HG02884 (cell line): ENCODE results near the gene SURF4.

Experiments
- ATAC-seq: cut with Tn5 transposase; IDR thresholded peaks from one replicate; pipeline ENCODE4 v1.9.1; 2021; ENCODE audit warnings: mild to moderate bottlenecking, moderate library complexity; ENCODE audit not compliant: unreplicated experiment

SURF4 gene

DNA sequence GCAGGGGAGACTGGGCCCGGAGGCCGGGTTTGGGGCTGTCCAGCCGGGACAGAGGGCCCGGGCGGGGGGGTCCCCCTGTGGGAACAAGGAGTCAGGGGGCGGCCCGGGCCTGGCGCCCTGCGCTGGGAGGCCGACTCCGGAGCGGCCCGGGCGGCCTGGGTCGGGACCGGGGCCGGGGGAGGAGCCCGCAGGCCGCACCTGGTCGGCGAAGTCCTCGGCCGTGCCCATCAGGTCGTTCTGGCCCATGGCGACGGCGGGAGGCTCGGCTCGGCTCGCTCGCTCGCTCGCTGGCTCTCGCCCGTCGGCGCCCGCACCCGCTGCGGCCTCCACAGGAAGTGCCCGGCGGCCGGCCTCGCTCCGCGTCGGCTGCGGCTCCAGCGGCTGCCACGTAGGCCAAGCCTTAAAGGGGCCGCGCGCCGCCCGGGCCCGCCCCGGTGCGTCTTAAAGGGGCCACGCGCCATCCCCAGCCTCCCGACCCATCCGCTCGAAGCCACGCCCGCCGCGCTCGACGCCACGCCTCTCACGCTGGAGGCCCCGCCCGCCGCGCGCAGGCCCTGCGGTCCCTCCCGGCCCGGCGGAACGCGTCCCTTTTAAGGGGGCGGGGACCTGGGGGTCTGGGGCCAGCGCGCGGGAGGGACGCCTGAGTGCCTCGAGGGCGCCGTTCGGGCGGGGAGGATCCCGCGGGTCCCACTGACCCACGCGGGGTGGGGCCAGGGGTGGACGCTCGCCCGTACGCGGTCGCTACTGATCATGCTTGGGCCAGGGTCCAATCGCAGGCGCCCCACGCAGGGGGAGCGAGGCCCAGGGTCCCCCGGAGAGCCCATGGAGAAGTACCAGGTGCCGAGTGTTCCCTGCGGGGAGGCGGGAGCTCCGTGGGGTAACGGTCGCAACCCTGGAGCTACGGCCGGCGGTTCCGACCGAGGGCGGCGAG, at the start of gene SURF4, which contains the start of gene STKLD1:
Gene SURF4, minus strand, starts transcription at position 337 of the 931 bp plus-strand sequence. Its CDS starts 91 bp downstream, at position 246.
Gene STKLD1, plus strand, starts transcription at position 643 of the 931 bp plus-strand sequence. Its CDS starts 108 bp downstream, at position 751.
- peak; percentile 80 for ATAC-seq

DNA sequence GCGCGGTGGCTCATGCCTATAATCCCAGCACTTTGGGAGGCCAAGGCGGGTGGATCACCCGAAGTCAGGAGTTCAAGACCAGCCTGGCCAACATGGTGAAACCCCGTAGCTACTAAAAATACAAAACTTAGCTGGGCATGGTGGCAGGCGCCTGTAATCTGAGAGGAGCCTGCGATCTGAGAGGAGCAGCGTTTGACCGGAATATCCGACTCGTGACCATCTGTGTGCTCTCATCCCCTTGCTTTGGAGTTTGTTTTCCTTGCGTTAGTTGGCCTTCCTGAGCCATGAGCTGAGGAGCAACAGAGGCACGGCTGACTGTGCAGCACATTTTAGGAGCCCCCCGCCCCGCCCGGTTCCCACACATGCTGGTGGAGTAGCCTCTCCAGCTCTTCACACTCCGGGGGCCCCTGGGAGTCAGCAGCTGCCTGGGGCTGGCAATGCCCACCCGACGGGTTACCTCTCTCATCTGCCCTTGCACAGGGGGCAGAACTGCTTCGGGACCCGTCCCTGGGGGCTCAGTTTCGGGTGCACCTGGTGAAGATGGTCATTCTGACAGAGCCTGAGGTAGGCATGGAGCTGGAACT, 49.3 kb upstream of the SURF4 start:
- no peak for ATAC-seq

DNA sequence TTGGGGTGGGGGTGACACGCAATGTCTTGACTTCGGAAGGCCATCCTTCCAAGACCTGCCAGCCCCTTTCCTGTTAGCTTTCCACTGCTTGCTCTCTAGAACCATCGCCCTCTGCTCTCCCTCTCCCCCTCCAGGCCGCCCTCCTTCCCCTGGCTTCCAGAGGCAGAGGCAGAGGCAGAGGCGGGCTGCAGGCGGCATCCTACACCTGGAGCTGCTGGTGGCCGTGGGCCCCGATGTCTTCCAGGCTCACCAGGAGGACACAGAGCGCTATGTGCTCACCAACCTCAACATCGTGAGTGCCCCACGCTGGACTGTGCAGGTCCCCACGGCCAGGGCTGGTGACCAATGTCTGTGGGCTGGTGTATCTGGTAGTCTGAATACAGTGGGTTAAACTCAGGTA, 48.3 kb upstream of the SURF4 start:
- ATAC-seq, result no peak

DNA sequence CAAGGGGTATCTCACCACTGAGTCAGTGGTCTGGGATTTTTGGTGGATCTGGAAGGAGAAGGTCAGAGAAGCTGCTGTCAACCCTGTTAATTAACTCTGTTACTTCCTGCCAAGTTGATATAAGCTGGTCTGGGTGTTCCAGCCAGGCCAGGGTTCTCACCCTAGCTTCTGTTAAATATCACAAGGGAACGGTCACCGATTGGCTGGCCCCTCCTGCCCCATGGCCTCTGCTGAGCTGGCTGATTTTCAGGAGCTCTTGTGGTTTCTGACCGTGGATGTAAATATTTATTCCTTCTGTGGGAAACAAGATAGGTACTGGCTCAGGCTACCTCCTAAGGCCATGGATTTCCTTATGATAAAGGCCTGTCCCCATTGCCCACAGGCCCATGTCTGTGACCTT, 47.4 kb upstream of the SURF4 start:
- ATAC-seq, result no peak

DNA sequence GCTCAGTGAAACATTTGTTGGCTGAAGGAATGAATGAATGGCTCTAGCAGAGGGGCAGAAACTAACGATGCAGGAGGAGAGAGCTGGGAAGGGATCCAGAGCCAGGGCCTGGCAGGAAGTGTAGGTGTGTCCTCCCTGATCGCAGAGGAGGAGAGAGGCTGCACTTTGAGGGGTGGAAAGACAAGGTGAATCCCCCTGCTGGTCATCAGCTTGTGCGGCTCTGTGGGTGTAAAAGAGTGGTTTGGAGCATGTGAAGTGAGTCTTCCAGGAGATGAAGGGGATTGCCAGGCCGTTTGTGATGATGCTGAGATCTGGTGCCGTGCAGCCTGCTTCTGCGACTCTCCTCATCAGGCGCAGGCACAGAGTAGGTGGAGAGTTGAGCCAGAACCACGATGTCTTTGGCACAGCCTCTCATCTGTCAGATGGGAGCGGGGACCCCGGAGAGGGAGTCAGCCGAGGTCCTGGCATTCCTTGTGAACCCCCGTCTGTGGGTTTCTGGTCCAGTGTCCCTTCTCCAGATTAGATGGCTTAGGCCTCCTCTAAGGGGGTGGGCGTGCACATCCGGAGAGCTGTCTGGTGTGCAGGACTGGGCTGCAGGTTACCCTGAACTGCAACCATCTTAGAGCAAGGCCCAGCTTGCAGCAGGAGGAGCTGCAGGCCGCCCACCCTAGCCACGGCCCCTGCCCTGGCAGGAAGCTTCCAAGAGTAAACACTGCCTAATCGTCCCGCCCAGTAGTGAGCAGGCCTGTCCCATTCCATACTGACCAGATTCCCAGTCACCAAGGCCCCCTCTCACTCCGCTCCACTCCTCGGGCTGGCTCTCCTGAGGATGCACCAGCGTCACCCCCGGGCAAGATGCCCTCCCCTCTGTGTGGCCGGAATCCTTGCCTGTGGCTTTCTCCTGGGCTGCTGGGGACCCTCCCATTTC, 46.0 kb upstream of the SURF4 start, which contains the start of gene ADAMTS13:
Gene ADAMTS13, plus strand, starts transcription at position 753 of the 928 bp plus-strand sequence. Its CDS starts 77 bp downstream, at position 830.
- ATAC-seq, result no peak

DNA sequence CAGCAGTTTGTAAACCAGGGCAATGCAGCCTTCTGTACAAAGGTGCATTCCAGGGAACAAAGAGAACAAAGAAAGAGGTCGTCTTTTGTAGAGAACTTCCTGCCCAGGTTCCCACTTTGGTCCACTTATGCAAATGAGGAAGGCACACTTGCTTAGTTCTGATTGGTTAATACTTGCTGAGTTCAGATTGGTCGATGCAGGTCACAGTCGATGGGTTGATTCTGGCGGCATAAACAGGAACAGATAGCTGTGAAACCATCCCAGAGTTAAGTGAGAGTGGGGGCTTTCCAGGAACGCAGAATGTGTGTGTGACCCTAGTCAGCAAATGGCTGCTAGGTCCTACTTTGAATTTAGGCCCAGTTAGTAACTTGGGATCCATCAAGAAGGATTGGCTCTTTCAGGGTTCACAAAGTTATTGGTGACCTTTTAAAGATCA, 44.5 kb upstream of the SURF4 start:
- no peak for ATAC-seq

DNA sequence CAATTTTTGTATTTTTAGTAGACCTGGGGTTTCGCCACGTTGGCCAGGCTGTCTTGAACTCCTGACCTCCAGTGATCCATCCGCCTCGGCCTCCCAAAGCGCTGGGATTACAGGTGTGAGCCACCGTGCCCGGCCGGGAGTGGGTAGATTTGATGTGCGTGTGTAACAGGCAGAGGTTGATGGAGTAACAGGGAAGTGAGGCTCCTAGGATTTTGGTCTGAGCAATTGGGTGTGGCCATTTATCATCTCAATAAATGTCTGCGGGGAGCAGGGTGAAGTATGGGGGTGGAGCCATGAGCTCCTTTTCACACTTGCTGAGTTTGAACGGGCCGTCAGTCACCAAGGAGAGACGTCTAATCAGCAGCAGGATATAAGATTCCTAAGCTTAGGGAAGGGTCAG, 43.1 kb upstream of the SURF4 start:
- ATAC-seq, result no peak

DNA sequence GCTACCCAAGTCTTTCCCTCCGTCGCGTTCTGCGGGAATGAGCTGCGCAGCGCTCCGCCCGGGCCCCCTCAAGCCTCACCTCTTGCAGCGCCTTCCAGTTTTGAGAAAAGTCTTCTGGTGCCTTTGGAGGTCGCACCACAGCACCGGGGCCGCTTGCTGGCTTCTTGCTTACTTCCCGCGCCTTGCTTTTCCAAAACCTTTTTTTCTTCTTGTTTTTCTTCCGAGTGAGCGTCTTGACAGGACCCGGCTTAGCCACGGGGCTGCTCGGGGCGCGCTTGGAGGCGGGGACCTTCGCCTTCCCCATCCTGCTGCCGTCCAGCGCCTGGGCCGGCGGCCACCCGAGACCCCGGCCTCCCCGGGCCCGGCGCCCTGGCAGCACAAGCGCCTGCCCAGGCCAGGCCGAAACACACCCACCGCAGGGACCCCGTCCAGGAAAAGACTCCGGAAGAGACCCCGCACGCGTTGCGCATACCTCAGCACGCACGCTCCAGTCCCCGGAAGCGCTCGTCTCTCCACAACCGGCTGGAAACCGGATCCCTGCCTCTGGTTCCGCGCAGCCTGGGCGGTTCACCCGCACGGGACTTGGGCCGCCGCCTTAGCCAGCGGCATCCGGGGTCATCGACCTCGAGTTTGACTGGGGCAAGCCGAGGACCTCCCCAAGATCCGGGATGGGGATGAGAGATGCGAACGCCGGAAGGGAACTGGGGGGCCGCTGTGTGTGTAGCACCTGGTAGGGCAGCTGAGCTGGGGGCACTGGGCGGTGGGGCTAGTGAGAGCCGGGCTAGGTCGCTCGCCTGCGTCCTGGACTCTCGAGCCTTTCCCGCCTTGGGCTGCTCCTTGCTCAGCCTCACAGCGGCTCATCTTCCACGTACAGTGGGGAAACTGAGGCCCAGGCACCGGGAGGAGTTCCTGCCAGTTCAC, 41.9 kb upstream of the SURF4 start, which contains the start of gene REXO4:
Gene REXO4, minus strand, starts transcription at position 470 of the 921 bp plus-strand sequence. Its CDS starts 166 bp downstream, at position 304.
- peak; percentile 58 for ATAC-seq

DNA sequence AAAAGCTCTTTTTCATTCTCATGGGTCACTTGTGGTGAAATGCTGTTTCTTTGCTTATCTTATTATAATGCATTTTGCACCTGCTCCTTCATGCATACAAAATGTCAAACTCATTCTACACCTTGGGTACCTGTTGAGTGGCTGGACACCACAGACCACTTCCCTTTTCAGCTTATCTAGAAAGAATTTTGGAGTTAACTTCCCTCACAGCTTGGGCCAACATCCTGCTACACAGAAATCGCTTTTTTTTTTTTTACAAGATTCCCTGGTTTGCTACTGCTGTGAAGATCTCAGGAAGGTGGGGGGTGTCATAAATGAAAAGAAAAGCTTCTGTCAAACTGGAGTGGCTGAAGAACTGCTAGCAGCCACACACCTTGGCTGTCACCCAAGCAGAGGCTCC, 39.3 kb upstream of the SURF4 start:
- no peak for ATAC-seq

DNA sequence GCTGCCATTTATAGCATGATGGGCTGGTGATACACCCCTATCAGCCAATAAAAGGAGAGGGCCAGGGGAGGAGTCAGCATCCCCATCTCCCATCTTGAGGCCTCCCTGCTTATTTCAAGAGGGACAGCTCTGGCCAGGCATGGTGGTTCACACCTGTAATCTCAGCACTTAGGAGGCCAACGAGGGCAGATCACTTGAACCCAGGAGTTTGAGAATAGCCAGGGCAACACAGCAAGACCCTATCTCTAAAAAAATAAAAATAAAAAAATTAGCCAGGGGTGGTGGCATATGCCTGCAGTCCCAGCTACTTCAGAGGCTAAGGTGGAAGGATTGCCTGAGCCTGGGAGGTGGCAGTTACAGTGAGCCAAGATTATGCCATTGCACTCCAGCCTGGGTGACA, 32.2 kb upstream of the SURF4 start:
- ATAC-seq, result no peak

DNA sequence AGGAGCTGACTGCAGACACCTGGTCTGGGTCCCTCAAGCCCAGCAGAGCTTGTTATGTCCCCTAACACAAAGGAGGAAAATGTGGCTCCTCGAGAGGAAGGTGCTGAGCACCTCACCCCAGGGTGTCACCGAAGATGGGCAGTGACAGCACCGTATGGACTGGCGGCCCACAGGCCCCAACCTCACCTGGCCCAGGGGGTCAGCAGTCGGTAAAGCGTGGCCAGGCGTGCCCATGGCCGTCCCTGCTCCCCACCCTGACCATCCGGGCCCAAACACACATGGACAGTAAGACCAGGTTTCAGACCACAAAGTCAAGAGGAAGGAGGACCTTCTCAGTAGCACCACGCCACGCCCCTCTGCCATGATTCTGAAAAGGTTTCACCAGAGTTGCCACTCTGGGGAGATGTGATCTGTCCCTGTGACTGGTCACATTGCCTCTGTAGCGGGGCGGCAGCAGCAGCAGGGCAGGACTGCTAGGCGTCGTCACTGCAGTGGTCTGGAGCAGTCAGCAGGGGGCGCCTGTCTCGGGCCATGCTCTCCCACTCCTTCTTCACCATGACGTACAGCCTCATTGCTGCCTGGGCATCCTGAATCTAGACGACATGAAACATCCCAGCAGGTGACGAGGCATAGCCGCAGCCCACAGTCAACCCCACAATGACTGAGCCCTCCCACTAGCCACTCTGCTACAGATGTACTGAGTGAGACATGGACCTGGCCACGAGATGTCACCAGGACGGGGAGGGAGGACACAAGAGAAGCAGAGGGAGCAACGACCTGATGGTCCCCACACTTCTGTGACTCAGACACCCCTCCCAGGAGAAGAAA, 30.8 kb upstream of the SURF4 start:
- ATAC-seq, result no peak

DNA sequence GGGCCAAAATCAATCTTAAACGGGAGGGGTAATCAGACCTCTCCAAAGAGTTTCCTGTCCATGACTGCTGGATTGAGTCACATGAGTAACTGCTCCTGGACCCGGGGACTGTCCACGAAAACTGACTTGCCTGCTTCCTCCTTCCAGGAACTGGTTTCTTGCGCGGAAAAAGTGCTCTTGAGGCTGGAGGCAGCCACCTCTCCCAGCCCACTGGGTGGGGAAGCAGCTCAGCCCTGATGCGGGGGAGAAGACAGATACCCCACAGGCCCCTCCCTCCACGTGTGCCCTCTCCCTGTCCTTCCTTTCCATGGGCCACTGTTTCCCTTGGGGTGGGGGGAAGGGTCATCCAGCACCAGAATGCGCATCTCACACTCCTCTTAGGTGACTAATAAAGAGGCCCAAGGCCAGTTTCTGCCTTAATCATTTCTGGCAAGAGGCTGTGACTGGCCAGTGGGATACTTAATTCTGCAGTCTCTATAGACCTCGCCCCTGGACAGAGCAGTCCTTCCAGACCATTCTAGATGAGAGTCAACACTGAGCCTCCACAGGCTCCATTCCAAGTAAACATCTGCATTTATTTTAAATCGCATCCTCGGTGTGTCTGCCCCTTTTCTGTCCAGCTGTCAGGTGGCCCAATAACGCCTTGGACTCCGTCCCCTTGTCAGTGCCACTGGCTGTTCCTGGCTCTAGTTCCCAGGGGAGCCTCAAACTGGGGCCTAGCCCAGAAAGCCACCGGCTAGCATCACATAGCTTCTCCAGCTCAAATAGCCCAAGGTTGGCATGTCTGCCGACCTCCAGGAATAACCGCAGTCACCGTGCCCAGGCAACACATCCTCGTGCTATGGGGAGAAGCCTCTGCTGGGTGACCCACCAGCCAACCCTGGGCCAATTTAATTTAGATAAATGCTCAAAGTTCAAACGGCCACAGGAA, 29.9 kb upstream of the SURF4 start:
- ATAC-seq, result no peak

DNA sequence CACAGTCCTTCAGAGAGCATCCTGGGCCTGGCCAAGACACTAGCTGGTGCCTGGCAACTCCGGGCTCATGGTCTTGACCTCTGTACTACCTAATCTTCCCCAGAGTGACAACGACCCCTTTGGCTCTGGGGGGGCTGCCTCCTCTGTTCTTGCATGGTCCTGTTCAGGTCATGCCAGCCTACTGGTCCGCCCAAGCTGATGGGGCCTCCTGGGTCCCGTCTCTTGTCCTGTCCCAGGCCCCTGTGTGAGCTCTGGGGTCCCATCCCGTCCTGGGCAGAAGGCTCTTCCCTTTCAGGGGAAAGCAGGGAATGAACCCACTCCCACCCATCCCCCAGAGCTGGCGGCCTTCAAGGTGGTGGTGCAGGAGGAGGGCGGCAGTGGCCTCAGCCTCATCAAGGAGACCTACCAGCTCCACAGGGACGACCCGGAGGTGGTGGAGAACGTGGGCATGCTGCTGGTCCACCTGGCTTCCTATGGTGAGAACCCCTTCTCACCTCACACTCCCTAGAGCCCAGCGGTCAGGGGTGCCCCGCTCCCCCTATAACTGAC, 28.7 kb upstream of the SURF4 start:
- ATAC-seq, result no peak

DNA sequence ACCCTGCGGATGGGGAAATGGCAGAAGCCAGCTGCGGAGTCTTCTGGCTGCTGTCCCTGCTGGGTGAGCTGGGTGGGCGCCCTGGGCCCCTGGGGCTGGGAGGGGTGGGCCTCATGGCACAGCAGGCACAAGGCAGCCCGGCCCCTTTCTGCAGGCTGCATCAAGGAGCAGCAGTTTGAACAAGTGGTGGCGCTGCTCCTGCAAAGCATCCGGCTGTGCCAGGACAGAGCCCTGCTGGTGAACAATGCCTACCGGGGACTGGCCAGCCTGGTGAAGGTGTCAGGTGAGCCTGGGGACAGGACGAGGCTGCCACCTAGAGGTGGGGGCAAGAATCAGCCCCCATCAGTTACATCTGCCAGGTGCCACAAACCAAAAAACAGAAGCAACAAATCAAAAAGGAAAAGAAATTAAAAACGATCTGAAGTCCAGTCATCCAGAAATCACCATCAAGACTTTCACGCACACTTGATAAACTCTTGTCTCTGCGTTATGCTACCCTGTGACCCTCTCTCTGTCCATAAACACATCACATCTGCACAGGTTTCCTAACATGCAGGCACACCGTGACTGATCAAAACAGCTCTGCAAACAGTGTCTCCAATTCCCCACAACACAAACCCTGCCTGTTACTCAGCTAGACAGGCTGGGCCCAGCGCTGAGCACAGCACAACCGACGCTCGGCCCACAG, 28.1 kb upstream of the SURF4 start:
- ATAC-seq, result no peak

DNA sequence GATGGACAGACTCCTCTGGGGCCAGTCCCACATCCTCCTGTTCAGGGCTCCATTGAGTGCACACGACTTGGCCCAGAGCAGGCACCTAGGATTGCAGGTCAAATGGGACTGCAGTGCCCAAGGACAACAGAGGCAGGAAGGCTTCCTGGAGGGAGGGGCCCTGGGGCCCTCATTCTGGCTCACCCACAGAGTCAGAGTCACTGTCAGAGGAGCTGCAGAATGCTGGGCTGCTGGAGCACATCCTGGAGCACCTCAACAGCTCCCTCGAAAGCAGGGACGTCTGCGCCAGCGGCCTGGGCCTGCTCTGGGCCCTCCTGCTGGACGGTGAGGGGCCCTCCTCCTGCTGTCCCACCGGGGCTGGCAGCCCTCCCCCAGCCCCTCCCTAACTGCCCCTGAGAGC, 26.8 kb upstream of the SURF4 start:
- ATAC-seq, result no peak

DNA sequence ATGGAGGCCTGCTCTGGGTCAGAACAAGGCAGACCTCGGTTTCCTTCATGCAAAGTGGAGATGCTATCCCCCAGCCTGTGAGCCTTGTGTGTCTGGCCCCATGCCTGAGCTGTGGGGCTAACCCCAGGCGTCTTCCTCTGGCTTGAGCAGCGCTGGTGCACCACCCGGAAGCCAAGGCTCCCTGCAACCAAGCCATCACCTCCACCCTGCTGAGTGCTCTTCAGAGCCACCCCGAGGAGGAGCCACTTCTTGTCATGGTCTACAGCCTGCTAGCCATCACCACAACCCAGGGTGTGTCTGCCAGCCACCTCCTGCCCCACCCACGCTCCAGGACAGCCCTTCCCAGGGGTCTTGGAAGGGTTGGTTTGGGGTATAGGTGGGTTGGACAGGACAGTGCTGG, 25.7 kb upstream of the SURF4 start:
- ATAC-seq, result no peak

DNA sequence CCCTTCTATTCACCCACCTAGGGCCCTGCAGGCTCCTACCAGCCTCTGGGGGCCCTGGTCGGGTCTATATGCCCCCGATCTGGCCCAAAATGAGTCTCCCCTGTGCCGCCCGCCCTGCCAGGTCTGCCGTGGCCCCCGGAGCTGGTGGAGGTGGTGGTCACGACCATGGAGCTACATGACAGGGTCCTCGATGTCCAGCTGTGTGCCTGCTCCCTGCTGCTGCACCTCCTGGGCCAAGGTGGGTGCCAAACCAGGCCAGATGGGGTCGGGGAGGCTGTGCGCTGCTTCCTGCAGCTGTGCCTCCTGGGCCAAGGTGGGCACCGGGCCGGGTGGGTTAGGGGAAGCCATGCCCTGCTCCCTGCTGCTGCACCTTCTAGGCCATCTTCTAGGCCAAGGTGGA, 24.4 kb upstream of the SURF4 start:
- no peak for ATAC-seq
